HepG2 (cell line): ENCODE measurements around the gene FSCN2. TPM values are rescaled to one million over a fixed set of nuclear protein-coding genes. Genes with fewer than 3 reads are reported as not detected.

Source experiments
- ATAC-seq: fragments of 200-7000 bp; cut with Tn5 transposase; 3 replicates; pipeline ENCODE4 v1.9.1; 2020; ENCODE audit warnings: mild to moderate bottlenecking, moderate library complexity
- BruUV-seq: library from RNA; stranded (reverse); fragments of 400-500 nt; replicated peaks from 2 replicates; lab custom pipeline; 2021; lab: Mats Ljungman, UMichigan
- CTCF ChIA-PET: fragments of 300-600 bp; formaldehyde crosslinking; extraction: SDS; loops from one replicate; lab custom pipeline; 2021; ENCODE audit warnings: low total read pairs, inconsistent platforms, low intra/inter-chr PET ratio; lab: Yijun Ruan, JAX
- POLR2A ChIA-PET: fragments of 350-600 bp; sonication (Branson Sonifier 250); formaldehyde crosslinking; loops from one replicate; lab custom pipeline; 2020; ENCODE audit warnings: antibody characterized with exemption, inconsistent platforms; lab: Yijun Ruan, JAX
- DNase-seq: peaks from one replicate; pipeline ENCODE4 v3.0.0-alpha.2; 2015; ENCODE audit warnings: low spot score
- FAIRE-seq: peaks from 3 replicates; lab custom pipeline; 2011; peaks lifted over from hg19 to GRCh38; lab: Jason Lieb, UNC
- H2AFZ ChIP-seq: one replicate; pipeline ENCODE4 v1.6.1; 2011; ENCODE audit warnings: low read length, inconsistent platforms
- H3K27ac ChIP-seq: fragments of 300-600 bp; 3 replicates; pipeline ENCODE4 v1.8.0; 2011; ENCODE audit warnings: mixed run types, mild to moderate bottlenecking, mixed read lengths, low read length, inconsistent platforms; ENCODE audit not compliant: insufficient read depth; ENCODE audit errors: extremely low read length
- H3K27me3 ChIP-seq, 2 experiments: fragments of 200-600 bp in 1 of 2; 2 replicates in 1 of 2; 3 replicates in 1 of 2; pipeline versions ENCODE4 v1.6.0 to v1.8.0; 2011; ENCODE audit warnings: low read length in 2 of 2, mild to moderate bottlenecking in 2 of 2, moderate library complexity in 2 of 2, inconsistent platforms in 1 of 2; ENCODE audit not compliant: insufficient read depth in 2 of 2, control insufficient read depth in 1 of 2
- H3K36me3 ChIP-seq, 2 experiments: fragments of 200-600 bp in 1 of 2; replicated peaks in 1 of 2; 2 replicates in 1 of 2; 3 replicates in 1 of 2; pipeline versions ENCODE4 v1.5.1 to v1.8.0; 2011; ENCODE audit warnings: low read length in 2 of 2, inconsistent platforms in 1 of 2; ENCODE audit not compliant: insufficient read depth in 2 of 2, control insufficient read depth in 1 of 2
- H3K4me1 ChIP-seq: 2 replicates; pipeline ENCODE4 v1.5.1; 2012; ENCODE audit warnings: low read length, inconsistent platforms; ENCODE audit not compliant: insufficient read depth
- H3K4me2 ChIP-seq: 2 replicates; pipeline ENCODE4 v1.6.0; 2011; ENCODE audit warnings: low read depth, low read length, inconsistent platforms
- H3K4me3 ChIP-seq, 3 experiments: fragments of 200-600 bp in 1 of 3; sonication (generic), shearing (Covaris generic) in 1 of 3; replicated peaks in 1 of 3; 2 replicates each; pipeline ENCODE4 v1.5.1; 2011 to 2016; ENCODE audit warnings: low read length in 3 of 3, inconsistent platforms in 2 of 3, low read depth in 2 of 3, mild to moderate bottlenecking in 2 of 3, control low read depth in 1 of 3, mixed read lengths in 1 of 3; ENCODE audit not compliant: insufficient read depth in 1 of 3
- H3K79me2 ChIP-seq: one replicate; pipeline ENCODE4 v1.6.1; 2011; ENCODE audit warnings: low read length, inconsistent platforms; ENCODE audit not compliant: insufficient read depth
- H3K9ac ChIP-seq: 2 replicates; pipeline ENCODE4 v1.6.0; 2011; ENCODE audit warnings: mild to moderate bottlenecking, low read depth, low read length, inconsistent platforms; ENCODE audit not compliant: insufficient read depth
- H3K9me3 ChIP-seq: 2 replicates; pipeline ENCODE4 v1.5.1; 2012; ENCODE audit warnings: mild to moderate bottlenecking, low read length
- H4K20me1 ChIP-seq: 2 replicates; pipeline ENCODE4 v1.6.0; 2011; ENCODE audit warnings: inconsistent platforms, mild to moderate bottlenecking, low read length, moderate library complexity; ENCODE audit not compliant: insufficient read depth
- ARNTL ChIP-seq: sonication (generic); formaldehyde crosslinking; IDR thresholded peaks from 2 replicates; pipeline ENCODE4 v1.4.0; 2020; ENCODE audit warnings: mild to moderate bottlenecking, missing genetic modification reagents
- ATF7-NPFF ChIP-seq: sonication (generic); formaldehyde crosslinking; IDR thresholded peaks from 2 replicates; pipeline ENCODE4 v1.8.1; 2023; ENCODE audit warnings: mild to moderate bottlenecking, low read depth, missing genetic modification reagents, moderate library complexity
- IRX3 ChIP-seq: sonication (generic); formaldehyde crosslinking; IDR thresholded peaks from 2 replicates; pipeline ENCODE4 v1.8.1; 2023; ENCODE audit warnings: mild to moderate bottlenecking, low read depth, missing genetic modification reagents, borderline replicate concordance
- NFYB ChIP-seq: sonication (generic); formaldehyde crosslinking; IDR thresholded peaks from 2 replicates; pipeline ENCODE4 v1.4.0; 2020; ENCODE audit warnings: missing genetic modification reagents
- RNF2 ChIP-seq: fragments of 450-650 bp; conservative IDR thresholded peaks from 2 replicates; pipeline ENCODE4 v1.6.1; 2016; ENCODE audit warnings: low read depth
- TFDP1 ChIP-seq: IDR thresholded peaks from 2 replicates; pipeline ENCODE4 v1.6.1; 2016; ENCODE audit warnings: missing compliant biosample characterization, missing genetic modification reagents, borderline replicate concordance
- TOPORS ChIP-seq: sonication (generic); formaldehyde crosslinking; IDR thresholded peaks from 2 replicates; pipeline ENCODE4 v1.8.0; 2023; ENCODE audit warnings: mild to moderate bottlenecking, missing genetic modification reagents
- ZNF547 ChIP-seq: sonication (generic); formaldehyde crosslinking; IDR thresholded peaks from 2 replicates; pipeline ENCODE4 v1.5.1; 2020; ENCODE audit warnings: mild to moderate bottlenecking, missing genetic modification reagents
- WGBS: methylation state at CpG from one replicate; pipeline ENCODE4 v1.1.6; 2017; ENCODE audit warnings: low lambda C conversion rate; 5-methylcytosine and 5-hydroxymethylcytosine counted together
- in situ Hi-C: cut with HindIII; loops from 2 replicates; pipeline ENCODE4 v1.10.0; 2017; ENCODE audit warnings: low pct_unique_long_range_greater_than_20kb; ENCODE audit not compliant: extremely low pct_ligation_motif_present
- intact Hi-C: fragments of 100-400 bp; cut with micrococcal nuclease; formaldehyde crosslinking; loops from one replicate; pipeline ENCODE4 v1.10.0; 2022; ENCODE audit not compliant: unreplicated experiment
- polyA plus RNA-seq, 8 experiments: library from polyadenylated mRNA; depleted of rRNA in 3 of 8; stranded (reverse) in 7 of 8; unstranded in 1 of 8; fragments of >200 nt; fragmentation: Illumina TruSeq in 4 of 8; extraction: Trizol in 4 of 8; gene quantifications; 2 replicates each; pipeline versions ENCODE4 v1.2.1 to v1.2.3, GENCODE V29; 2011 to 2016; ENCODE audit warnings: low read depth in 4 of 8, missing spikeins in 1 of 8, mixed read lengths in 1 of 8; ENCODE audit not compliant: insufficient read depth in 1 of 8
- total RNA-seq, 5 experiments: library from RNA; depleted of rRNA; stranded (reverse); fragments of >200 nt; fragmentation: Illumina TruSeq; extraction: Trizol; gene quantifications; 2 replicates each; pipeline ENCODE4 v1.2.3, GENCODE V29; 2016; ENCODE audit warnings: low read depth in 1 of 5
- TF ChIP-seq, protein P1 (sequence below): sonication (generic); formaldehyde crosslinking; IDR thresholded peaks from 2 replicates; pipeline ENCODE4 v1.4.0; 2020; ENCODE audit warnings: mild to moderate bottlenecking, missing genetic modification reagents, borderline replicate concordance
- TF ChIP-seq, protein P2 (sequence below), 2 experiments: sonication (generic) in 1 of 2; formaldehyde crosslinking in 1 of 2; IDR thresholded peaks; 2 replicates each; pipeline versions ENCODE4 v1.5.1 to v1.6.1; 2011 to 2020; ENCODE audit warnings: borderline replicate concordance in 1 of 2, low read depth in 1 of 2, low read length in 1 of 2, mild to moderate bottlenecking in 1 of 2, missing genetic modification reagents in 1 of 2, moderate library complexity in 1 of 2
- TF ChIP-seq, protein P3 (sequence below): sonication (generic); formaldehyde crosslinking; IDR thresholded peaks from 2 replicates; pipeline ENCODE4 v1.5.1; 2020; ENCODE audit warnings: mild to moderate bottlenecking, missing genetic modification reagents, moderate library complexity

Gene FSCN2
- total and polyA plus RNA-seq, 2 of the 13 experiments (the other 11 are each of a cell fraction or from before 2014, with no cell fraction given), result 0.09 TPM; not detected in 1

DNA sequence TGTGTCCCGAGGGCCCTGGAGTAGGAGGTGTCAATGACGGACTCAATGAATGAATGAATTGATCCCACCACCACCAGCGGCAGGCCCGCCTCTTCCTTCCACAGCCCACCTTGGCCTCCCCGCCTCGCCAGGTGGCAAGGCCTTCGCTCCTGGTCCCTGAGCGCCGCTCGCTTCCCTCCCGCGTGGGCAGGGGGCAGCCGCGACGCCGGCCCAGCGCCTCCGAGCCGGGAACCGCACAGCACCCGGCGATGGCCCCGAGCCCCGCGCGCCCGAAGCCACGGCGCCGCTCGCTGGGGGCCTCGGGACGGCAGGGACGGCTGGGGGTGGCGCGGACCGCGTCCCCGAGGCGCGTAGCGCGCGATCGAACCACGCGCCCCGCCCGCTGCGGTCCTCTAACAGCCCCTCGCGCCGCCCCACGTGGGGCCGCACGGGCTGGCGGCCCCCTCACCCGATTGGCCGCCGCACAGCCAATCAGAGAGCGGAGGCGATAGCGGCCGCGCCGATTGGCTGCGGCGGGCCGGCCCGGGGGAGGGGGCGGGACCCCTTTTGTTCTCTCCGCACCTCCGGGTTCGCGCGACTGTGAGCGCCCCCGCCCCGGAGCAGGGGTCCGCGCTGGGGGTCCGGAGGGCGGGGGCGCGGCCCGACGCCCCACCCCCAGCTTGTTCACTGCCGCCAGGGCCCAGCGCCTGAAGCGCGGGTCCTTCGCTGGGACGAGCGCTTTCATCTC, 46.9 kb upstream of the FSCN2 start:
- POLR2A ChIA-PET, result no interaction called here
- Histone ChIP-seq H3K9me3 (no peaks in the 10 kb centered on the region), H3K36me3 (no peaks in the 10 kb centered on the region), H3K4me1 (peaks cover 39% of the 10 kb centered on the region), H3K27me3 (peaks cover 7 to 64% of the 10 kb centered on the region in 2 experiments; a peak in 4 of 5 replicates), H3K9ac (no peak overlapping the region), H3K4me3 (peak overlapping the region in 1 of 3 experiments; percentile 9; a peak in 1 of 6 replicates), H3K4me2 (peak overlapping the region; percentile 29; the same call in 1 of the 2 replicates), H2AFZ (no peak overlapping the region), H3K27ac (no peak overlapping the region), H4K20me1 (no peaks in the 10 kb centered on the region), H3K79me2 (no peaks in the 10 kb centered on the region)
- CTCF ChIA-PET, result no interaction called here
- intact Hi-C loops, result loop anchor here (2.0 to 5.0 kb wide), 3 partner anchors 40 to 184 kb away; partner anchors contain the start of gene SLC38A10
- FAIRE-seq (no peak), DNase-seq (no peak), ATAC-seq (no peak)
- in situ Hi-C loops, result loop anchor here (5.0 kb wide), 2 partner anchors 179 to 224 kb away; no protein-coding TSS in a partner anchor
- no TSS peak for BruUV-seq
- 81% methylated on average over 82 of the region's 94 CpGs for WGBS
- TF ChIP-seq, protein P1, sequence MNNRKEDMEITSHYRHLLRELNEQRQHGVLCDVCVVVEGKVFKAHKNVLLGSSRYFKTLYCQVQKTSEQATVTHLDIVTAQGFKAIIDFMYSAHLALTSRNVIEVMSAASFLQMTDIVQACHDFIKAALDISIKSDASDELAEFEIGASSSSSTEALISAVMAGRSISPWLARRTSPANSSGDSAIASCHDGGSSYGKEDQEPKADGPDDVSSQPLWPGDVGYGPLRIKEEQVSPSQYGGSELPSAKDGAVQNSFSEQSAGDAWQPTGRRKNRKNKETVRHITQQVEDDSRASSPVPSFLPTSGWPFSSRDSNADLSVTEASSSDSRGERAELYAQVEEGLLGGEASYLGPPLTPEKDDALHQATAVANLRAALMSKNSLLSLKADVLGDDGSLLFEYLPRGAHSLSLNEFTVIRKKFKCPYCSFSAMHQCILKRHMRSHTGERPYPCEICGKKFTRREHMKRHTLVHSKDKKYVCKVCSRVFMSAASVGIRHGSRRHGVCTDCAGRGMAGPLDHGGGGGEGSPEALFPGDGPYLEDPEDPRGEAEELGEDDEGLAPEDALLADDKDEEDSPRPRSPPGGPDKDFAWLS (CRISPR knock-in tag), result no peak
- TF ChIP-seq TFDP1 (CRISPR knock-in tag) (peak; percentile 61; the same call in 1 of the 2 replicates), ATF7-NPFF (CRISPR knock-in tag) (peak; percentile 55; the same call in 1 of the 2 replicates), IRX3 (peak; percentile 34; the same call in 1 of the 2 replicates), NFYB (CRISPR knock-in tag) (peak; percentile 80), ARNTL (CRISPR knock-in tag) (0 out of 2 replicates have a peak, but pooled peaks have one; percentile 41), TOPORS (no peak), ZNF547 (peak; percentile 46; the same call in 1 of the 2 replicates), RNF2 (peak; percentile 57; the same call in 1 of the 2 replicates)
- TF ChIP-seq, protein P2, sequence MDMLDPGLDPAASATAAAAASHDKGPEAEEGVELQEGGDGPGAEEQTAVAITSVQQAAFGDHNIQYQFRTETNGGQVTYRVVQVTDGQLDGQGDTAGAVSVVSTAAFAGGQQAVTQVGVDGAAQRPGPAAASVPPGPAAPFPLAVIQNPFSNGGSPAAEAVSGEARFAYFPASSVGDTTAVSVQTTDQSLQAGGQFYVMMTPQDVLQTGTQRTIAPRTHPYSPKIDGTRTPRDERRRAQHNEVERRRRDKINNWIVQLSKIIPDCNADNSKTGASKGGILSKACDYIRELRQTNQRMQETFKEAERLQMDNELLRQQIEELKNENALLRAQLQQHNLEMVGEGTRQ (IDR thresholded peaks at IDR 0.05; ENCODE audit: low read depth, low read length), result no peak
- TF ChIP-seq, protein P2 (CRISPR knock-in tag; IDR thresholded peaks at IDR 0.05; ENCODE audit: borderline replicate concordance), result no peak
- TF ChIP-seq, protein P3, sequence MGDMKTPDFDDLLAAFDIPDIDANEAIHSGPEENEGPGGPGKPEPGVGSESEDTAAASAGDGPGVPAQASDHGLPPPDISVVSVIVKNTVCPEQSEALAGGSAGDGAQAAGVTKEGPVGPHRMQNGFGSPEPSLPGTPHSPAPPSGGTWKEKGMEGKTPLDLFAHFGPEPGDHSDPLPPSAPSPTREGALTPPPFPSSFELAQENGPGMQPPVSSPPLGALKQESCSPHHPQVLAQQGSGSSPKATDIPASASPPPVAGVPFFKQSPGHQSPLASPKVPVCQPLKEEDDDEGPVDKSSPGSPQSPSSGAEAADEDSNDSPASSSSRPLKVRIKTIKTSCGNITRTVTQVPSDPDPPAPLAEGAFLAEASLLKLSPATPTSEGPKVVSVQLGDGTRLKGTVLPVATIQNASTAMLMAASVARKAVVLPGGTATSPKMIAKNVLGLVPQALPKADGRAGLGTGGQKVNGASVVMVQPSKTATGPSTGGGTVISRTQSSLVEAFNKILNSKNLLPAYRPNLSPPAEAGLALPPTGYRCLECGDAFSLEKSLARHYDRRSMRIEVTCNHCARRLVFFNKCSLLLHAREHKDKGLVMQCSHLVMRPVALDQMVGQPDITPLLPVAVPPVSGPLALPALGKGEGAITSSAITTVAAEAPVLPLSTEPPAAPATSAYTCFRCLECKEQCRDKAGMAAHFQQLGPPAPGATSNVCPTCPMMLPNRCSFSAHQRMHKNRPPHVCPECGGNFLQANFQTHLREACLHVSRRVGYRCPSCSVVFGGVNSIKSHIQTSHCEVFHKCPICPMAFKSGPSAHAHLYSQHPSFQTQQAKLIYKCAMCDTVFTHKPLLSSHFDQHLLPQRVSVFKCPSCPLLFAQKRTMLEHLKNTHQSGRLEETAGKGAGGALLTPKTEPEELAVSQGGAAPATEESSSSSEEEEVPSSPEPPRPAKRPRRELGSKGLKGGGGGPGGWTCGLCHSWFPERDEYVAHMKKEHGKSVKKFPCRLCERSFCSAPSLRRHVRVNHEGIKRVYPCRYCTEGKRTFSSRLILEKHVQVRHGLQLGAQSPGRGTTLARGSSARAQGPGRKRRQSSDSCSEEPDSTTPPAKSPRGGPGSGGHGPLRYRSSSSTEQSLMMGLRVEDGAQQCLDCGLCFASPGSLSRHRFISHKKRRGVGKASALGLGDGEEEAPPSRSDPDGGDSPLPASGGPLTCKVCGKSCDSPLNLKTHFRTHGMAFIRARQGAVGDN (CRISPR knock-in tag), result peak; percentile 33
